Activated CD8-positive, alpha-beta memory T cell treated with anti-CD3 and anti-CD28 coated beads, Interleukin-2, amount 50 U/mL, for 24 hours (primary cell): ENCODE data around the gene BMPR1B.
"Not testable (repeated sequence)": the region's sequence is repeated elsewhere in the genome, so short reads cannot be mapped to it uniquely, and the experiment has no call there.

Experiments used
- DNase-seq: peaks from one replicate; pipeline ENCODE4 v3.0.0-alpha.2; 2020; ENCODE audit errors: extremely low read depth

The BMPR1B gene

DNA sequence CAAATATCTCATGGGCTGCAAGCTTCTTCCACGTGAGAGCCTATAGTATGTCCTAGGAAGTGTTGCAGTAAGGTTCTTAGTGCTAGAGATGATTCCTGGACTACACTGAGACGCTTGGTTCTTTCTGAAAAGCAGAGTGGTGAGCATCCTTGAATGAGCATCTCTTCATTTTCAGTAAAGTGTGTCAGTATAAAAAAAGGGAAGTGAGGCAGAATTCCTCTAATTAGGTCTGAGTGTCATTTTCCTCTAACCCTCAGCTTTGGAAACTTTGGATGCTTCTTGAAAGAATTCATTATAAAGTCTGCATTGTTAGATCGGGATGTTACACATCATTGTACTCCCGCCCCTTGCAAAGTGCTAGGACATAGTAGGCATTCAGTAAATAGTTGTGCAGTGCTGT lies 5.2 kb downstream of the BMPR1B start:
- DNase-seq, result no peak

DNA sequence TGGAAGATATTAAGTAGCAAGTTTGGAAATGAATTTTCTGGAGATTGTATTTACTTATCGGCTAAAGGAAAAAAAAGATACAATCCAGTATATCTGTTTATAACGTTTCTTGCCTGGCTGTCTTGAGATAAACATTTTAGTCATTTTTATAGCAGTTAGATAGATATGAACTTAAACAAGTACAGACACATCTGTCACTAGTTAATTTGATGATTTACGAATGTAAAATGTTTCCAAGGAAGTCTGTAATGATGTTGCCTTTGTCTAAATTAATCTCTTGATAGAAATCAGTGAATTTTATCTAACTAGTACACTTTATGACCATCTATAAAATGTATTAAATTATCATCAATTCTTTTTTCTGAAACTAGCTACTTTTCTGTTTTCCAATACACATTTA lies 5.7 kb downstream of the BMPR1B start:
- no peak for DNase-seq

DNA sequence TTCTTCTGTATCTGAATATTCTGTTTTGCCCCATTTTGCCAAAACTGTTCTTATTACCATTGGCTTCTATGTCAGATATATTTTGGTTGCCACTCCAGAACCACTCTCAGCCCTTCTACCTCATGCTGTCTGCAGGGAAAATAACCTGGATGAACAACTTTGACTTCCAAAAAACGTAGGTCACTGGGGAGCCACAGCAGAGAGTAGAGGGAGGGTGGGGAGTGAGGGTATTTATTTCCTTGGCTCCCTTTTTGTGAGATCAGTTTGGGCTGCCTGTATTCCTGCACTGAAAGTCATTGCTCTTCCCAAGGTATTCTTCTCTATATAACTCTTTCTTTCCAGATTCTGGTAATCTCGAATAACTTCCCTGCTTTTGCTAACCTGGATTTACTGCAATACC lies 6.3 kb downstream of the BMPR1B start:
- no peak for DNase-seq

DNA sequence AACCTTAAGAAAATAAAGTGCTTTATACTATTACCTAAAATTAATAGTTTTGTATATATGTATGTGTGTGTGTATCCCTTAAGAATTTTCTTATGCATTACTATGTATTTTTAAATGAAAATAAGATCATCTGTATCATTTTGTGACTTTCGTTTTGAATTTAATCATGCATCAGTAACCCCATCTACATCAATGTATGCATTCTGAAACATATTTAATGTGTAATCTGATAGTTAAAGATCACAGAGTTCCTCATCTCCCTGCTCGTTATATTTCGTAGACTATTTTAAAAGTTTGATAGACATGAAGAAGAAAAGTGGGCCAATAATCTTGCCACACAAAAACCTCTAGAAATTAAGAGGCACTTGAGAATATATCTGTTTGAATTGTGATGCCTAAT lies 7.4 kb downstream of the BMPR1B start:
- DNase-seq, result no peak

DNA sequence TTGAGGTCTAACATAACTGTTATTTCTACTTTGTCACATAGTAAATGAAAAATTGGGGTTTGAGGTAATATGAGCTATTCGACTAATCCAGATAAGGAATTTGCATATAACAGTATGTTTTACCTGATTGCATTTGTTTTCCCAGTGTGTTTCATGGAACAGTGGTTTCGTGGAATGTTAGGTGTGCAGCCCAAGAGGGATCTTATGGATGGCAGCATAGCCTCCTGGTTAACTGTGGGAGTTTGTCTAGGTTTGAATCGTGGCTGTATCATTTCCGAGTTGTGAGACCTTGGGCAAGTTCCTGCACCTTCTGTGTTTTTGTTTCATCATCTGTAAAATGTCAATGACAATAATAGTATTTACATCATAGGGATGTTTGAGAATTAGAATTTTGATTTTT lies 7.9 kb downstream of the BMPR1B start:
- DNase-seq, result no peak

DNA sequence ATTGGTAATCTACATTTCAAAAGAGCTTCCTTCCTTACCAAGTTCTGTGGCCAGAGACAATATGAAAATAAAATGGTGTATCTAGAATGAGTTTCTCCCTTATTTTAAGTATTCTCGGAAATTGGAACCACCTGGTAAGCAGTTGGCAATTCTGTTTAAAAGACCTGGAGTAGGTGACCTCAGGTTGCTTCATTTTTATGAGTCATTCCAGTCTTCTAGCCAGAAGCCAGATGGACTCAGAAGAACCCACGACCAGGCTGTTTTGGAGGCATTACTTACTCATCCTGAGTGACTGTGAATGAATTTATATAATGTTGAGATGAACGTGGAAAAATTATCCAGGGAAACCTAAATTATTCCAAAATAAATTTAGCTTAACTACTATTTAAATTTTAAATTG lies 9.1 kb downstream of the BMPR1B start:
- no peak for DNase-seq

DNA sequence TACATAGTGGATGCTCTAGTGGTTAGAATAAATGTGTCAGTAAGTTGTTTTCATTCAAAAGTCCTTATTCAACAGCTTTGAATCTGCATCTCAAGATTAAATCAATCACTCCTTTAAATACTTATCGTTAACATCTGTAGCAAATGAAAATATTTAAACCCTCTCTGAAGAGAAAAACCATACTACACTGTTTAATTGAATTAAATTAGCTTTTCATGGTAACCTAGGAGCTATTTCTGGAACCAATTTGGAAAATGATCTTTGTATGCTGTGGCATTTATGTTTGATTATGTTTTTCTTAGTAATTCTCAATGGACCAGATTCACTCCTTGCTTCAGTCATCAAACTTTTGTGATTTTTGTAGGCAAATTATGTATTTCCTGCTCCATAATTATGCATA lies 9.7 kb downstream of the BMPR1B start:
- no peak for DNase-seq

DNA sequence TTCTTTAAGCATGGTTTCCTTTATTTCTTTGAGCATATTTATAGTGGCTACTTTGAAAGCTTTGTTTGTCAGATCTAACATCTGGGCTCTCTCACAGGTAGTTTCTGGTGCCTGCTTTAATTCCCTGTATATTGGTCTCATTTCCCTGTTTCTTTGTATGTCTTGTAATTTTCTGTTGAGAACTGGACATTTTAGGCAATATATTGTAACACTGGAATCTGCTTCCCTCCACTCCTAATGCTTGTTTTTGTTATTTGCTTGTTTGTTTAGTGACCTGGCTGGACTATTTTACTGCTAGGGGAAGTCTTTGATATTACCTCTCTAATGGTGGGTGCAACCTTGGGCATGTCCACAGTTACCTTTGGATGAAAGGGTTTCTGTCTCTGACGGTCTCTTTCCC lies 25.0 kb downstream of the BMPR1B start:
- DNase-seq, result no peak

DNA sequence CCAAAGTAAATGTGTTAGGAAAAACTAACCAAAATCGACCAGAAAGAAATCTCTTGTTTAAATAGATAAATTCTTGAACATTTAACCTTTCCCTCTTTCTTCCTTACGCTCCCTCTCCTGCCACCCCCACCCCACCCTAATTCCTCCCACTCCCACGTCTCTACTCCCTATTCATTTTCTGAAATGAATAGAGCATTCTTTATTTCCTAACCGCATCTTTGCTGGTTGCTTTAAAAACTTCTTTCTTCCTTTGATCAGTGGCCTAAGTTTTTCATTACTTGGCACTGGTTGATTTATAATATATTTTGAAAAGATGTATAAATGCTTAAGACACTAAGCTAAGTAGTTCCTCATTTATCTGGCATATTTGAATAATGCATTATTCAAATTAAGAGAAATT lies 33.9 kb downstream of the BMPR1B start:
- DNase-seq, result no peak

DNA sequence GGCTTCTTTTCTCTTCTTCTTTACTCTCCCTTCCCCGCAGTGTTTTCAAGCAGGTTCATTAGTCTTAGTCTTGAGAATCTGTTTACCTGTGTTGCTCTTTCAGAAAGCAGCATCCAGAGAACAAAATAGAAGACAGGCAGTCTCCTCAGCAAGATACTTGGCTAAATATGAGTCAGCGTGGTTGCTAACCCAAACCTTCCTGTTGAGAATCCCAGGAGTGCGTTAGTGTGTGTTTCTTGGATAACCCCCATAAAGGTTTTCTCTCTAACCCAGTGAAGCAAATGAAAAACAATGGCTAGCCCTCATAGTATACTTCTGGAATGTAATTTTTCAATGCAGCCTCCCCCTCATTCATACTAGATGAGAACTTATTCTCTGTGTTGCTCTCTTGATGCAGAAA lies 41.1 kb downstream of the BMPR1B start:
- DNase-seq, result no peak

DNA sequence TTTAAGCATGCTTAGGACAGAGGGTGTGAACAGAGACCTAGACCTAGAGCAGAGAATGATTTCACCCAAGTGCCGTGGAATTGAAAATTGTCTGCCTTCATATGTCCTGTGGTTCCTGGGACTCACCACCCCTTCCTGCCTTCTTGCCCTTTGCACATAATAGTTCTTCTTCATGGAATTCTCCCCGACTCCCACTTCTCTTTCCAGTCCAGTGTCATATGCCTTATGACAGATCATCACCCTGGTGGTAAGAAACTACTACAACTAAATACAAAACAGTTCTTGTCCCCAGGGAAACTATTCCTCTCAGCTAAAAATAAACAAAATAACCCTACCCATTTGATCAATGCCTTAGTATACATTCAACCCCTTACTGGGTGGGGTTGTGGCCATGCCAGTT lies 43.3 kb downstream of the BMPR1B start:
- DNase-seq, result no peak

DNA sequence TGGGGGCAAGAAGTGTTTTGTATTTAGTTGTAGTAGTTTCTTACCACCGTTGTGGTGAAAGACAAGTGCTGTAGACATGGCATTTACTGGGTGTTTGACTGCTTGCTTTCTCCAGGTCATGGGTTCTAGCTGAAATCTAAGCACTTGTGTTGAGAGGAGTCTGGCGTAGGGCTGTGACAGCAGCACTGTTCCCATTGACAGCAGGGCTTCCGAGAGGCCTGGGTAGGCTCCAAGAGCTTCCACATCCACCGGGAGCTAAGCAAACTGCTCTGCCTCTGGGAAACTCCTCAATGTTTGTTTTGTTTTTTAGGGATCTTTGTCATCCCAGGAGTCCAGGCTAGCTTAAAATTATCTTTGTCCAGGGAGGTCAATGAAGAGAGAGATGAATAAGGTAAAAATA lies 44.3 kb downstream of the BMPR1B start:
- no peak for DNase-seq

DNA sequence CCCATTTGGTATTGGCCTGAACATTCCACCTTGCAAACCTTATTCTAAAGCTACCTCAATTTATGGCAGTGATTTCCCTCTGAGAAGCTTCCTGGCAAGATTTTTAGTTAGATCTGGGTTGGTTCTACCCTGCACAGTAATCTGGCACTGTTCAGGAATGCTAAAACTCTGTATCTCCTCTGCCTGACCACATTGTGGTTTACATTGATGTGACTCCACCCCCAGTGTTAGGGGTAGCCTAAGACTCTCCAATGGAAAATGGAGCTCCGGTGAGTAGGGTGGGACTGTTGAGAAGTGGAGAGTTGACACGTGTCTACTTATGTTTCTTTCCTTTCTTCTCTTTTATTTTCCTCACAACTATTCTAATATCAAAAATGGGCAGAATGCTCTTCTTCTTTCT lies 45.4 kb downstream of the BMPR1B start:
- DNase-seq, result no peak

DNA sequence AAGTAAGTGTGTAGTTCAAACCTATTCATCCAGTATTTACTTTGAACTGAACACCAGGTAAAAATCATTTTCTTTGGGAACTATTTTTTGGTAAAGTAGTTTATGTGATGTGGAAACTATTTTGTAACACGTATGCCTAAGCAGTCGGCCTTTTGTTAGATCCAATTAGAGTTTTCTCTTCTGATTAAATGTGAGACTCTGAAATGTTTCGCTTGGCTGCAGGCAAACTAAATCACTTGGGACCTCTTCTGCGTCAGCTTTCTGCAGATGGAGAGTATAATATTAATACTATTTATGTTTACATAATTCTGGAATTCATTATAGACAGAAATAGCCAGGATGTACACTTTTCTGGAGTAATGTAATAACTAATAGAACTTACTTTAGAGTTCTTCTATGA lies 46.9 kb downstream of the BMPR1B start:
- no peak for DNase-seq

DNA sequence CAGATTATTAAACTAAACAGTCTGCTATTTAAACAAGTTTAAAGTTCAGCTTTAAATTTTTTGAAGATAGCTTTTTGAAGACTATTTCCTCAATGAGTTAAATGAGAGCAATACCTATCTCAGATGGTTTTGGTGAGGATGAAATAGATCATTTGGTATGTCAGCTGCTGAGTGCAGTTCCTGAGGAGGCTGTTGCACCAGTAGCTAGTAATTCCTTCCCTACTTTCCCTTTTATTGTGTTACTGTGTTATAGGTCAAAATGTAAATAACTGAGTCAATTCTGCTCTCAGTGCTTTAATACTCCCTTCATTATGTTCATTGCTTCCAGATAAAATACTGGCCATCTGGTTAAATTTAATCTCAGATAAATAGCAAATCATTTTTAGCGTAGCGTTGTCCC lies 48.6 kb downstream of the BMPR1B start:
- DNase-seq, result no peak

DNA sequence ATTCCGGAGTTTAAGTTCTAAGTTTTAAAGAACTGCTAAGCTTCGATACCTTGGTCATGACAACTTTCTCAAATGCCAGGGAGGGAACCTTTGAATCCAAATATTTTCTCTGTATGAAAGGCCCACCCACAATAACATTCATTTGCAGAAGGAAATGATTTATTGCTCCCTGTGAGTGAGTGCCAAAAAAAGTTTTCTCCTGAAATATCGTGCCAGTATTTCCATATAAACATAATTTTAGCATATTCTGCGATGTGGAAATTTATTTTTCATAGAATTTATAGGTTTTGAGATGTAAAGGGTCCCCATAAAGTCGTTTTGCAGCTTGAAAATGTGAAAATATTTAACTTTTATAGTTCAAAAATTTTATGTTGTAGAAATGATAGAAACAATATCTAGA lies 53.9 kb downstream of the BMPR1B start:
- no peak for DNase-seq

DNA sequence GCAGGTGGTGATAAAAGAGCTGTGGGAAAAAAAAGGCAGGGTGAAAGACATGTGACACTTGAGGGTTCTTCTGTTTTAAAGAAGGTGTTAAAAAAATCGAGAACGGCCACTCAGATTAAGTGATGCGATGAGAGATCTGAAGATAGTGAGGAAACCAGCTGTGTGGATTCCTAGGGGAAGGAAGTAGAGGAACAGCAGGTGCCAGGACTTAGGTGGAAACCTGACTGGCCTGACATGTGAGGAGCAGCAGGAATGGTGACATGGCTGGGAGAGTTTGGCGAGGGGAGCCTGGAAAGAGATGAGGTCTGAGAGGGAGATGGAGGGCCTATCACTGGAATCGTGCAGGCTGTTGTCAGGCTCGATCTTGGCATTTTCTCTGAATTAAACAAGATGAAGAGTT lies 55.5 kb downstream of the BMPR1B start:
- no peak for DNase-seq

DNA sequence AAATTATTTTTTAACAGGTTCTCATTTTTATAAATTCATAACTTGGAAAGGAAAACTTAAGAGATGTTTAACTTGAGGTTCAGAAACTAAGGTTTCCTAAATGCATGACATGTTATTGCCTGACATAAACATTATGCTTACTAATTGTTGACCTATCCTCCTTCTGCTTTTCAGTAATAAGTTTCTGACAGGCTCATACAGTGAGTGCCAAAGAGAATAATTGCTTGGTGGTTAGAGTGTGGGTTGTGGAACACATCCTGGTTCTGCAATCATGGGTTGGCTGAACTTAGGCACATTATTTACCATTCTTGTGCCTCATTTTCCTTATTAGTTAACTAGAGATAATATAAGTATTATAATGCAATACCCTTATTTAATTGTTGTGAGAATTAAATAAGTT lies 56.5 kb downstream of the BMPR1B start:
- DNase-seq, result no peak

DNA sequence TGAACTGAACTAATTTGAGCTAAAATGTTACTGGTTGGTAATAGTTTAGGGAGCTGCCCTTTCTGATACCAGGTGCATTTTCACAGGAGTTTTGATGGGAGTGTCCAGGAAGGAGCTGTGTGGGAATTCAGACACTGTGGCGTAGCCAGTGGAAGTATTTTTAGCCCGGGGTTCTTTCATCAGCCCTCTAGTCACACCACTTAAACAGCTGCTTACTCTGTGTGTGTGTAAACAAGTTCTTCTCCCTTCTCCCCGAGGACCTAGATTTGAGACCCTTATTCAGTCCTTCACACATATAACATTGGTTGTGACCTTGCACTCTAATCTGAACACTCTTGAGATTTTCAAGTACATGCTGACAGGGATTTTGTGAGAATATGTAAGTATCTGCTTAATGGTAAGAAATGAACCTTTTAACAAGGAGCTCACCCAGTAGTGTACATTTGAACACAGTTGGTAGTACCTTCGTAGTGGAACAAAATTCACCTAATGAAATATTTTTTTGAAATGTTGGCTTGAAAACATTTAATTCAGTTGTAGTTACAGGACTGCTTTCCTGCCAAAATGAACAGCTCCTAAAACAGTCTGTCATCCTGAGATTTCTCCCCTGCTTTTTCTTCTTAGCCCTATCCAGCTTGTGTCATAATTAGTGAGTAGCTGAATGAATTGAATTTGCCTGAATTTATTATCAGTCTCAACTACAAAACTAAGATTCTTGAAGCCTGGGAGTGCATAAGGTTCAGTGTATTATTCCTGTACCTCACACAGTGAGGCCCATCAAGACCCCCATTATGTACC lies 61.8 kb downstream of the BMPR1B start:
- DNase-seq, result no peak

DNA sequence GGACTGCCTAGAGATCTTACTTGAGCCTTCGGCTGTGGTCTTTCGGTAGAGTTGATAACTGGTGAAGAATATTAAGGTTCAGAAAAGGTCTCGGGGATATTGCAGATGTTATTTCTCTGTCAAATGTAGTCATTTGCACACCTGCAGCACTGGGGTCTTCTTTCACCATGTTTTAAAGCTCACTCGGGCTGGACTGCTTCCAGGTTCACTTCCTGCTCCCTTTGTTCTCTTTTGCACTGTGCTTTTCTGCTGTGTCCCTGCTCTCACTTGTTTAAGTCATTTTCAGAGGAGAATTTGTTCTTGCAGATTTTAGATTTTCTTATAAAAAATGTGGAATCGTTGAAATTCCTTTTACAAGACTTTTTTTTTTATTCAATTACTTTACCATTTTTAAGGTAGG lies 68.5 kb downstream of the BMPR1B start:
- DNase-seq, result no peak

DNA sequence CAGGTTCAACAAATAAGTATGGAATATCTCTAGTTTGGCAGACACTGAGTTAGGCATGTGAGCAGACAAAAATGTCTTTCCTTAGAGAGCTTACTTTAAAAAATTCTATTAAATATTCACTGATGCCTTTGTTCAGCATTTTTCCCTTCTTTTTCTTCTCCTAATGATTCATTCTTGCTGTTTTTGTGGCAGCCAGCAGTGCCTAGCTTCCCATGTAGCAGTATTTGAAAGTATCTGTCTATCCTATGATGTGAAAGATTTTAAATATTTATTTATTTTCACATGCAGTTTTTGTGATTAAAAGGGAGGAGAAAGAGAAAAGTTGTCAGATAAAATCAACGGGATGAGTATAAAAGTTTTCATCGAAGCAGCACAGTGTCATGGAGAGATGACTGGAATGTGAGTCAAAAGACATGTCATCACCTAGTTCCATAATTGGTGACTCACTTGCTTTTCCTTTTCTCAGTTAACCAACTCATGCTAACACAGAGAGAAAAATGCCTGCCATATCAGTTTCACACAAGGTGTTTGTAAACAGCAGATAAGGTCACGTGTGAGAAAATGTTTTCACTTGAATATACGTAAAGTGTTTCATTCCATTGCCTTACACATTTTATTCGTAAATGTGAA lies 69.8 kb downstream of the BMPR1B start:
- no peak for DNase-seq

DNA sequence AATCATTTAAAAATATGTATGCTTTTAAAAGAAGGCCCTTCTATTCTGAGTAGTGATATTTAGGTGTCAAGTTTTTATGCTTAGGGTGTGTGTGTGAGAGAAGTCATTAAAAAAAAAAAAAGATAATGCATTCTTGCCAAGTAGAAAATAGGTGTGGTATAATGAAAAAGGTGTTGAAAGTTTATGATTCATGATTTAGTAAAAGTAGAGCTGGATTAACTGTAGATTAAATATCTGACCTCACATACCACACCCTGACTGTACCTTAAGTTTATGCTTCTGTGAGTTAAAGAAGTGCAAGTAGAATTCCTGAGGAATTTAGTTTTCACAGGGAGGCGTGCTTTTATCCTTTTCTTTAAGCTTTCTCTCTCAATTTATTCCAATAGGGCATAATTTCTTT lies 71.1 kb downstream of the BMPR1B start:
- no peak for DNase-seq

DNA sequence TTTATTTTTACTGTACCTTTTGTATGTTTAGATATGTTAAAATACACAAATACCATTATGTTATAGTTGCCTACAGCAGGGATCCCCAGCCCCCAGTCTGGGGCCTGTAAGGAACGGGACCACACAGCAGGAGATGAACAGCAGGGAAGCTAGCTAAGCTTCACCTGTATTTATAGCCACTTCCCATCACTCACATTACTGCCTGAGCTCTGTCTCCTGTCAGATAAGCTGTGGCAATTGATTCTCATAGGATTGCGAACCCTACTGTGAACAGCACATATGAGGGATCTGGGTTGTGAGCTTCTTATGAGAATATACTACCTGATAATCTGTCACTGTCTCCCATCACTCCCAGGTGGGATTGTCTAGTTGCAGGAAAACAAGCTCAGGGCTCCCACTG lies 73.9 kb downstream of the BMPR1B start:
- no peak for DNase-seq

DNA sequence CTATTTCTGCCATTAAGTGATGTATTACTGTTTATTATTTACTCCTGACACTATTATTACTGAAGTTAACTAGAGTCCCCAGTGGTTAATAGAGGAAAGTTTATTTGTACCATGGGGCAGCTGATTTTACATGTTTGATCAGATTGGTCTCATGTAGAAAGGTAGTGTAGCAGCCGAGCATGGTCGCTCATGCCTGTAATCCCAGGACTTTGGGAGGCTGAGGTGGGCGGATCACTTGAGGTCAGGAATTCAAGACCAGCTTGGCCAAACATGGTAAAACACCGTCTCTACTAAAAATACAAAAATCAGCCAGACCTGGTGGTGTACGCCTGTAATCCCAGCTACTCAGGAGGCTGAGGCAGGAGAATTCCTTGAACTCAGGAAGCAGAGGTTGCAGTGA lies 74.6 kb downstream of the BMPR1B start:
- not testable (repeated sequence) for DNase-seq
